Immature natural killer cell (primary cell): ENCODE measurements around the gene GAL3ST2. TPM values are rescaled to one million over a fixed set of nuclear protein-coding genes. Genes with fewer than 3 reads are reported as not detected.
A peak's percentile ranks its signal among the peaks of the same experiment; 100 is the strongest.
"Not testable (repeated sequence)": the region's sequence is repeated elsewhere in the genome, so short reads cannot be mapped to it uniquely, and the experiment has no call there.

Experiments
- DNase-seq, 3 donors: peaks; one replicate each; pipeline ENCODE4 v3.0.0; 2022; ENCODE audit warnings: mixed read lengths in 1 of 3
- H3K27ac Mint-ChIP-seq, 6 donors: one replicate each; pipeline ENCODE4 v1.8.0; 2020; ENCODE audit warnings: mixed read lengths in 6 of 6, mild to moderate bottlenecking in 5 of 6, inconsistent platforms in 4 of 6, moderate library complexity in 3 of 6
- H3K27me3 Mint-ChIP-seq, 3 donors: one replicate each; pipeline ENCODE4 v1.8.0; 2020 to 2021; ENCODE audit warnings: low read depth in 3 of 3, mild to moderate bottlenecking in 3 of 3, mixed read lengths in 3 of 3, moderate library complexity in 3 of 3, inconsistent platforms in 1 of 3
- H3K36me3 Mint-ChIP-seq, 3 donors: one replicate each; pipeline ENCODE4 v1.8.0; 2020; ENCODE audit warnings: mixed read lengths in 3 of 3, inconsistent platforms in 2 of 3, mild to moderate bottlenecking in 2 of 3
- H3K4me1 Mint-ChIP-seq, 2 donors: one replicate each; pipeline ENCODE4 v1.8.0; 2020; ENCODE audit warnings: inconsistent platforms in 2 of 2, mild to moderate bottlenecking in 2 of 2, mixed read lengths in 2 of 2, moderate library complexity in 1 of 2
- H3K4me3 Mint-ChIP-seq, 5 donors: one replicate each; pipeline ENCODE4 v1.8.0; 2020; ENCODE audit warnings: mild to moderate bottlenecking in 5 of 5, mixed read lengths in 5 of 5, inconsistent platforms in 3 of 5, moderate library complexity in 3 of 5
- H3K9me3 Mint-ChIP-seq, 6 donors: one replicate each; pipeline ENCODE4 v1.8.0; 2020; ENCODE audit warnings: mild to moderate bottlenecking in 6 of 6, mixed read lengths in 6 of 6, inconsistent platforms in 4 of 6, moderate library complexity in 3 of 6
- polyA plus RNA-seq, 3 donors: library from polyadenylated mRNA; unstranded; fragments of 300-500 nt; fragmentation: Illumina TruSeq; gene quantifications; one replicate each; pipeline ENCODE4 v1.2.3, GENCODE V29; 2021

GAL3ST2 gene
- not detected for polyA plus RNA-seq

DNA sequence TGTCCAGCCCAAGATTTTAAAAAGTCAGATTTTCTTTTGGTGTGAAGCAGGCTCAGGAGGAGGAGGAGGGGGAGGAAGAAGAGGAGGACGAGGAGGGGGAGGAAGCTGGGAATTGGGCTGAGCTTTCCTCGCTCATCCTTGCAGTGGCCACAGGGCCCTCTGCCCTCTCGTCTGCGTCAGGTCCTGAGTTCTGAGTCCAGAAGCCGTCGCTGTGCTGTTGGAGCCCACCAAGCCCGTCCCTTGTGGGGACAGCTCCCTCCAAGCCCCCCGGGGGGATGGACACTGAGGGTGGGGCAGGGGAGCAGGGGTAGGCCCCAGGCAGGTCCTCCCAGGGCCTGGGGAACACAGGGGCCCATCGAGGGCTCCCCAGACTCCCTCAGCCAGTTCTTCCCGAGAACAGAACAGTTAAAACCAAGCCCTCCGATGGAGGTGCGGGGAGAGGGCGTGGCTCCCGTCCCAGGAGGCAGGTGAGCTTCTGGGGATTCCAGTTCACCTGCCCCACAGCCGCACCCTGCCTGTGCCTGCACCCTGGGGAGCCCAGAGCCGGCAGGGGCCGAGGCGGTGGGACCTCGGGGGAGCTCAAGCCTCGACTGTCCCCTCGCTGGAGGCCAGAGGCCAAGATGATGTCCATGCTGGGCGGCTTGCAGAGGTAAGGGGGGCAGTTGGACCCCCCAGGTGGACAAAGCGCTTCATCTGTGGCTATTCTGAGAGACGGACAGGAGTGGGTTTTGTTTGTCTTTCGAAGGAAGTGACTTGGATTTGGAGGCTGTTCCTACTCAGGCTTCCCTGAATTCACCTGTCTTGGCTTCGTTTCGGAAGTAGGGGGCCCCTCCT is at the start of gene GAL3ST2:
GAL3ST2 (plus strand) TSS at position 487 of the 834 bp plus-strand sequence; CDS start at position 621, 134 bp downstream.
- peaks cover 3 to 8% (median 4%) of the 10 kb centered on the region in 3 donors for H3K27me3 Mint-ChIP-seq
- H3K4me1 Mint-ChIP-seq = peaks cover 0 to 5% of the 10 kb centered on the region in 2 donors
- no peaks in the 10 kb centered on the region for H3K9me3 Mint-ChIP-seq
- H3K27ac Mint-ChIP-seq = no peak within 1 kb of the TSS
- DNase-seq = no peak
- no peak within 1 kb of the TSS for H3K4me3 Mint-ChIP-seq
- H3K36me3 Mint-ChIP-seq = no peaks in the 10 kb centered on the region

- no peak for DNase-seq
- Mint-ChIP-seq H3K27me3 (peaks cover 2 to 4% (median 4%) of the 10 kb centered on the region in 3 donors), H3K4me1 (peaks cover 8 to 21% of the 10 kb centered on the region in 2 donors), H3K9me3 (no peaks in the 10 kb centered on the region), H3K36me3 (peaks cover 0 to 5% (median 0%) of the 10 kb centered on the region in 3 donors), H3K27ac (no peak overlapping the region), H3K4me3 (no peak overlapping the region)
Measured at GRCh38 chr2:241728000-241728399, 48.6 kb upstream of the GAL3ST2 start.

DNA sequence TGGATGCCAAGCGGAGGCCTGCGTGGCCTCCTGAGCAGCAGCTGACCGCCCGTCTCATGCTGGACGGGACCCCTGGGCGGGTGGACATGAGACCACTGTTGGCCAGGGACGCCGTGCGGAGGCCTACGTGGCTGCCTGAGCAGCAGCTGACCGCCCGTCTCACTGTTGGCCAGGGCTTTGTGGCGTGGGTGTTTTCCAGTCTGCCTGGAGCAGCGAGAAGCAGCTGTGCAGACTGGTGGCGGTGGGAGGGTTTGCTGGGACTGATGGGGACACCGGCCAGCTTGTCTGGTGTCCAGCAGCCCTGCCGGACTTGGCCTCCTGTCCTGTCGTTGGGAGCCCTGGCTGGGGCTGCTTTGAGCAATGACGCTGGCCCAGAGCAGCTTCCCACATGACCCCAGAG is 48.0 kb upstream of the GAL3ST2 start:
- H3K9me3 Mint-ChIP-seq = no peaks in the 10 kb centered on the region
- DNase-seq = no peak
- H3K4me1 Mint-ChIP-seq = peaks cover 9 to 25% of the 10 kb centered on the region in 2 donors
- no peaks in the 10 kb centered on the region for H3K36me3 Mint-ChIP-seq
- H3K27ac Mint-ChIP-seq = no peak overlapping the region
- peaks cover 4 to 5% (median 4%) of the 10 kb centered on the region in 3 donors for H3K27me3 Mint-ChIP-seq
- H3K4me3 Mint-ChIP-seq = no peak overlapping the region

- Mint-ChIP-seq H3K9me3 (no peaks in the 10 kb centered on the region), H3K4me1 (peaks cover 12 to 25% of the 10 kb centered on the region in 2 donors), H3K4me3 (no peak overlapping the region), H3K36me3 (no peaks in the 10 kb centered on the region), H3K27me3 (peaks cover 0 to 5% (median 4%) of the 10 kb centered on the region in 3 donors), H3K27ac (peak overlapping the region in 2 of 6 donors; percentile 56 to 65)
- DNase-seq = no peak
Measured at GRCh38 chr2:241729868-241730267, 46.8 kb upstream of the GAL3ST2 start.

DNA sequence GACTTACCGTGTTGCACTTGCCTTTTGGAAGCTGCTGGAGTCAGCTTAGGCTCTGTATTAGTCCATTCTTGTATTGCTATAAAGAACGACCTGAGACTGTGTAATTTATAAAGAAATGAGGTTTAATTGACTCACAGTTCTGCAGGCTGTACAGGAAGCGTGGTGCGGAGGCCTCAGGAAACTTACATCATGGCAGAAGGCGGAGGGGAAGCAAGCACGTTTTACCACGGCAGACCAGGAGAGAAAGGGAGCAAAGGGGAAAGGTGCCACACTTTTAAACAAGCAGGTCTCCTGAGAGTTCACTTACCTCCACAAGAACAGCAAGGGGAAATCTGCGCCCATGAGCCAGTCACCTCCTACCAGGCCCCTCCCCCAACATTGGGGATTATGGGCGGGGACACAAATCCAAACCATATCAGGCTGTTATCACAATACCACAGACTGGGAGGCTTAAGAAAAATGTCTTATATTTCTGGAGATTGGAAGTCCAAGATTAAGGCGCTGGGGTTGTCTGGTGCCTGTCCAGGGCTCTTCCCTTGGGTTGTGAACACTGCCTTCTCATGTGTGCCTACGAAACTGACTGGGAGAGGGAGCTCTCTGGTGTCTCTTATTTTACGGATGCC is 45.8 kb upstream of the GAL3ST2 start:
- no peak for DNase-seq
- Mint-ChIP-seq H3K9me3 (no peaks in the 10 kb centered on the region), H3K36me3 (no peaks in the 10 kb centered on the region), H3K4me3 (no peak overlapping the region), H3K4me1 (peaks cover 15 to 25% of the 10 kb centered on the region in 2 donors), H3K27me3 (peaks cover 3 to 12% (median 4%) of the 10 kb centered on the region in 3 donors), H3K27ac (peak overlapping the region in 4 of 6 donors; percentile 10 to 76 (median 68))

GRCh38 chr2:241732513-241733186 is 44.0 kb upstream of the GAL3ST2 start:
- H3K27me3 Mint-ChIP-seq = peaks cover 3 to 19% (median 6%) of the 10 kb centered on the region in 3 donors
- H3K27ac Mint-ChIP-seq = peak overlapping the region in 5 of 6 donors; percentile 61 to 86 (median 72)
- H3K4me1 Mint-ChIP-seq = peaks cover 20 to 31% of the 10 kb centered on the region in 2 donors
- not testable (repeated sequence) for H3K36me3 Mint-ChIP-seq, H3K9me3 Mint-ChIP-seq
- peak; percentile 73 to 77 (median 77) for DNase-seq
- H3K4me3 Mint-ChIP-seq = peak overlapping the region; percentile 55 to 68 (median 60)

- Mint-ChIP-seq H3K36me3 (peaks cover 0 to 3% (median under 1%) of the 10 kb centered on the region in 3 donors), H3K27me3 (peaks cover 3 to 22% (median 8%) of the 10 kb centered on the region in 3 donors), H3K4me1 (peaks cover 20 to 31% of the 10 kb centered on the region in 2 donors), H3K4me3 (peak overlapping the region; percentile 33 to 71 (median 58)), H3K27ac (peak overlapping the region in 5 of 6 donors; percentile 55 to 86 (median 77)), H3K9me3 (no peaks in the 10 kb centered on the region)
- no peak for DNase-seq
Measured at GRCh38 chr2:241733391-241734207, 43.0 kb upstream of the GAL3ST2 start.

- Mint-ChIP-seq H3K27me3 (peaks cover 3 to 26% (median 9%) of the 10 kb centered on the region in 3 donors), H3K9me3 (no peaks in the 10 kb centered on the region), H3K4me3 (peak overlapping the region in 3 of 5 donors; percentile 58 to 71 (median 68)), H3K36me3 (peaks cover 0 to 4% (median 3%) of the 10 kb centered on the region in 3 donors), H3K4me1 (peaks cover 20 to 31% of the 10 kb centered on the region in 2 donors), H3K27ac (peak overlapping the region in 2 of 6 donors; percentile 55 to 78)
- no peak for DNase-seq
Measured at GRCh38 chr2:241734208-241734466, 42.5 kb upstream of the GAL3ST2 start.

GRCh38 chr2:241734467-241735208 is 42.0 kb upstream of the GAL3ST2 start, which contains the start of gene D2HGDH:
Gene D2HGDH (plus strand): TSS chr2:241734630. CDS start chr2:241735225, 595 bp downstream.
- Mint-ChIP-seq H3K9me3 (no peaks in the 10 kb centered on the region), H3K4me3 (peak within 1 kb of the TSS; percentile 81 to 86 (median 82))

DNA sequence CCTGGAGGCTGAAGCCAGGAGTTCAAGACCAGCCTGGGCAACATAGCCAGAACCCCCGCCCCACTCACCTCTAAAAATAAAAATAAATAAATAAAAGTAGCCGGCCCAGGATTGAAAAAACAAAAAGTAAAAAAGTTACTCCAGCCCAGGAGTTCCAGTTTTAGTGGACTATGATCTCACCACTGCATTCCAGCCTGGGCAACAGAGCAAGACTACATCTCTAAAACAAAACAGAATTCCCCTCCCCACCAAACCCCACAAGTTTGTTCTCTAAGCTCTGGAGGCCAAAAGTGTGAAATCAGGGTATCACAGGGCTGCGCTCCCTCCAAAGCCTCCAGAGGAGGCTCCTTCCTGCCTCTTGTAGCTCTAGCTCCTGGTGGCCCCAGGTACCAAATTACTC is 40.5 kb upstream of the GAL3ST2 start:
- H3K27me3 Mint-ChIP-seq = peaks cover 3 to 29% (median 14%) of the 10 kb centered on the region in 3 donors
- peak overlapping the region in 4 of 6 donors; percentile 17 to 90 (median 48) for H3K27ac Mint-ChIP-seq
- no peak for DNase-seq
- no peaks in the 10 kb centered on the region for H3K9me3 Mint-ChIP-seq
- H3K36me3 Mint-ChIP-seq = peaks cover 0 to 4% (median 3%) of the 10 kb centered on the region in 3 donors
- H3K4me1 Mint-ChIP-seq = peaks cover 37 to 43% of the 10 kb centered on the region in 2 donors
- H3K4me3 Mint-ChIP-seq = peak overlapping the region; percentile 81 to 86 (median 82)

More at GRCh38 chr2:241734467-241735208, 42.0 kb upstream of the GAL3ST2 start, which contains the start of gene D2HGDH:
- H3K27ac Mint-ChIP-seq = peak within 1 kb of the TSS; percentile 43 to 86 (median 69)
- H3K36me3 Mint-ChIP-seq = peaks cover 0 to 4% (median 3%) of the 10 kb centered on the region in 3 donors
- DNase-seq = peak; percentile 93 to 94 (median 94)
- H3K27me3 Mint-ChIP-seq = peaks cover 3 to 26% (median 9%) of the 10 kb centered on the region in 3 donors
- peaks cover 23 to 35% of the 10 kb centered on the region in 2 donors for H3K4me1 Mint-ChIP-seq

DNA sequence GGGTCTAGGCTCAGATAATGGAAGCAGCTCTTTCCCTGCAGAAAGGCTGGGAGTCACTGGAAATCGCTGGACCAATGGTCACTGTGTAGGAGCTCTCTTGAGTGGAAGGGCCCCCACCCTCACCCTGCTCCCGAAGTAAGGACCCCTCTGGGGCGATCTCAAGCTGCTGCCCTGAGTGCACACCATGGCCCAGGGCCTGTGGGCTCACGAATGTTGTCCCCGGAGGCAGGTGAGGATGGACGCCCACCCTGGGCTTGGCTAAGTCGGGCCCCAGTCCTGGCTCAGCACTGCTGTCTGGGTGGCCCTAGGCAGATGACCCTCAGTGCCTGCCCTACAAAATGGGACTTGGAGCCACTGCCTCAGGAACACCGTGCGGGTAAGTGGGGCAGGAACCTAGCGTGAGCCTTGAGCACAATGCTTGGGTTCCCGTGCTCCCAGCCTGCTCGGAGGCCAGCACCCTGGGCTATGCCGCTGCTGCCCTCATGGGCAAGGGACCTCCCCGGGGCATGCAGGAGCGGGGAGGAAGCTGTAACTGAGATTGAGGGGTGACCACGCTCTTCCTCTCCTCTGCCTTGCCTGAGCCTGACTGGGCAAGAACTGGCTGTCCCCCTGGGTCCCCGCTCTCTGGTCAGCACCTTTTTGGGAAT is 38.5 kb upstream of the GAL3ST2 start:
- peaks cover 35 to 39% of the 10 kb centered on the region in 2 donors for H3K4me1 Mint-ChIP-seq
- peak overlapping the region in 3 of 6 donors; percentile 2 to 45 (median 3) for H3K27ac Mint-ChIP-seq
- peaks cover 0 to 4% (median 3%) of the 10 kb centered on the region in 3 donors for H3K36me3 Mint-ChIP-seq
- DNase-seq = no peak
- H3K27me3 Mint-ChIP-seq = peaks cover 8 to 26% (median 11%) of the 10 kb centered on the region in 3 donors
- peak overlapping the region in 2 of 5 donors; percentile 1 to 5 for H3K4me3 Mint-ChIP-seq
- no peaks in the 10 kb centered on the region for H3K9me3 Mint-ChIP-seq

GRCh38 chr2:241739177-241739576 is 37.4 kb upstream of the GAL3ST2 start:
- no peaks in the 10 kb centered on the region for H3K9me3 Mint-ChIP-seq
- H3K36me3 Mint-ChIP-seq = peaks cover 0 to 4% (median 3%) of the 10 kb centered on the region in 3 donors
- H3K27ac Mint-ChIP-seq = peak overlapping the region in 1 of 6 donors; percentile 79
- H3K4me1 Mint-ChIP-seq = peaks cover 33 to 36% of the 10 kb centered on the region in 2 donors
- no peak overlapping the region for H3K4me3 Mint-ChIP-seq
- DNase-seq = no peak
- H3K27me3 Mint-ChIP-seq = peaks cover 8 to 26% (median 11%) of the 10 kb centered on the region in 3 donors
